Measurements from ENCODE around the gene ZNF783.
"Not testable (repeated sequence)": the region's sequence is repeated elsewhere in the genome, so short reads cannot be mapped to it uniquely, and the experiment has no call there.

ZNF783 gene

DNA sequence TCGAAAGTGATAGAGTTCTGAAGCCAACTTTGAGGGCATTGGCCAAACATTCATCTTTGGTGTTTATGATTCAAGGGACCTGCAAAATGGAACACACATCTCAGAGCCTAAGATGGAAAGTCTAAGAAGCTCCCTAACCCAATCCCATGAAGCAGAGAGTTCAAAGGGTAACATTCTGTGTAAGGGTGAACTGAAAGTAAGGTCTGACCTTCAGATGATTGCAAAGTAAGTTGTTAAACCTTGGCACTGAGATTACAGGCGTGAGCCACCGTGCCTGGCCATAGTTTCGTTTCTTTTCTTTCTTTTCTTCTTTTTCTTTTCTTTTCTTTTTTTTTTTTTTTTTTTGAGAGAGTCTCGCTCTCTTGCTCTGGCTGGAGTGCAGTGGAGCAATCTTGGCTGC is 20.3 kb upstream of the ZNF783 start:
- DNase-seq, result no peak

DNA sequence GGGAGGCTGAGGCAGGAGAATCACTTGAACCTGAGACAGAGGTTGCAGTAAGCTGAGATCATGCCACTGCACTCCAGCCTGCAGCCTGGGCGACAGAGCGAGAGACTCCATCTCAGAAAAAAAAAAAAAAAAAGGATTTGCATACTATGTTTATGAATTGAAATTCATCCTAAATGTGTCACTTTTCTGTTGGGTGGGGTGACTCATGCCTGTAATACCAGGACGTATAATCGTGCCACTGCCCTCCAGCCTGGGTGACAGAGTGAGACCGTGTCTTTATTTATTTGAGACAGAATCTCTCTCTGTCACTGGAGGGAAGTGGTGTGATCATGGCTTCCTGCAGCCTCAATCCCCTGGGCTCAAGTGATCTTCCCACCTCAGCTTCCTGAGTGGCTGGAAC is 16.8 kb upstream of the ZNF783 start:
- DNase-seq, result no peak

DNA sequence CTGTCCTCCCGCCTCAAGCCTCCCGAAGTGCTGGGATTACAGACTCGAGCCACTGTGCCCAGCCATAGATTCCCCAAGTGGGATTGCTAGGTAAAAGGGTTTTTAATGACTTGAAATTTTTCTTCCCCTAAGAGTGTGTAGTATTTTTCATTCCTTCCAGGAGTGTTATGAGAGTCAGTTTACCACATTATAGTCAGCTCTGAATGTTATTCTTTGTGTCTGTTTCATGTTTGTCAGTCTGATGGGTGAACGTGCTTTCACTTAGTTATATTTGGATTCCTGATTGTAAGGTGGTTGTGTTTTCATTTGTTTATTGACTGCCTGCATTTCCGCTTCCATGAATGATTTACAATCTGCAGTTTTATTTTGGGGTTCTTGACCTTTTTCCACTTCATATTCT is 16.3 kb upstream of the ZNF783 start:
- DNase-seq, result no peak

DNA sequence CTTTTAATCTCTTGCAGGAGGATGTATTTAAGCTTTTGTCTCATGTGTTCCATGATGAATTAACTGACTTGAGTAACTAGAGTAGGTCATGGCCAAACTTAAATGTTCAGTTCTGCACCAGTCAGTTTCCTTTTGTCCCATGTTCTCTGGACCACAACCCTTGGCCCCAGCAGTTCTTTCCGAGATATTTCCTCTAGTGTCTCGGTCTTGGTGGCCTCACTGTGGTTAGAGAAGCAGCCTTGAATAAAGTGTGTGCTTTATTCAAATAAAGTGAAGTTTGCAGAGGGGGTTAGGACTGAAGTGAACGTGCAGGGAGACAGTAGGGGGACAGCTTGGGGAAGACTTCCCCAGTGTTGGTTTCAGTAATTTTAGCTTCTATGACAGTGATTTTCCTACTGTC is 13.2 kb upstream of the ZNF783 start:
- DNase-seq, result no peak

DNA sequence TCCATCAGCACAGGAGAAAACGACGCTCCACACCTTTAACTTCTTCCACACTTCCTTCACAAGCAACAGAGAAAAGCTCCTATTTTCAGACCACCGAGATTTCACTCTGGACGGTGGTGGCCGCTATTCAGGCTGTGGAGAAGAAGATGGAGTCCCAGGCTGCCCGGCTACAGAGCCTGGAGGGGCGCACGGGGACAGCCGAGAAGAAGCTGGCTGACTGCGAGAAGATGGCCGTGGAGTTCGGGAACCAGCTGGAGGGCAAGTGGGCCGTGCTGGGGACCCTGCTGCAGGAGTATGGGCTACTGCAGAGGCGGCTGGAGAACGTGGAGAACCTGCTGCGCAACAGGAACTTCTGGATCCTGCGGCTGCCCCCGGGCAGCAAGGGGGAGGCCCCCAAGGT is 11.8 kb upstream of the ZNF783 start:
- not testable (repeated sequence) for DNase-seq

DNA sequence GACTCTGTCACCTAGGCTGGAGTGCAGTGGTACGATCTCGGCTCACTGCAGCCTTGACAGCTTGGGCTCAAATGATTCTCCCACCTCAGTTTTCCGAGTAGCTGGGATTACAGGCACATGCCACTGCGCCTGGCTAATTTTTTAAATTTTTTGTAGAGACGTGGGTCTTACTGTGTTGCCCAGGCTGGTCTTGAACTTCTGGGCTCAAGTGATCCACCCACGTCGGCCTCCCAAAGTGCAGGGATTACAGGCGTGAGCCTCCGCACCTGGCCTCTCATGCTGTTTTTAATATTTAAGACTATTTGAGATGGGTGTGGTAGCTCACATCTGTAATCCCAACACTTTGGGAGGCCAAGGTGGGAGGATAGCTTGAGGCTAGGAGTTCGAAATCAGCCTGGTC is 10.5 kb upstream of the ZNF783 start:
- DNase-seq, result not testable (repeated sequence)

DNA sequence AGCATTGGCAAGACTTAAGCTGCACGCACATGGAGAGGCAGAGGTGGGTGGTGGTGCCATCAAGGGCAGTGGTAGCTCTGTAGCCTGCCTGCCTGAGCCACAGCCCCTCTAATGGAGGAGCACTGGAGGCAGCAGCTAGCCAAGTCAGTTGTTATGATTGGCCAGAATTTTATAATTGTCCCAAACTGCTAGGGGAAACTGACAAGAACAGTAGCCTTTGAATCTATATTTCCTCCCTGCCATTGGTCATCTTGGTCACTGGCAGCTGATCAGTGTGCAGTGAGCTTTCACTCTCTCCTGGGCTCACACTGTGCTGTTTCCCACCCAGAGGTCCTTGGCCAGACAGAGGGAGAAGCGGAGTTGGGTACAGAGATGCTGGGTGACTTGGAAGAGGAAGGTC is 9.6 kb upstream of the ZNF783 start:
- DNase-seq, result no peak

DNA sequence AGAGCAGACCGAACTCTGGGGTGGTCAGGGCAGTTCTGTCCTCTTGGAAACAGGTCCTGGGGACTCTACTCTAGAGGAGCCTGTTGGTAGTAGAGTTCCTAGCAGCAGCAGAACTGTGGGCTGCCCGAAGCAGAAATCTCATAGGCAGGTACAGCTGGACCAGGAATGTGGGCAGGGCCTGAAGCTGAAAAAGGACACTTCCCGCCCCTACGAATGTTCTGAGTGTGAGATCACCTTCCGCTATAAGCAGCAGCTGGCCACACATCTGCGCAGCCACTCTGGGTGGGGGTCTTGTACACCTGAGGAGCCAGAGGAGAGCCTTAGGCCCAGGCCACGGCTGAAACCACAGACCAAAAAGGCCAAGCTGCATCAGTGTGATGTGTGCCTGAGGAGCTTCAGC is 8.3 kb upstream of the ZNF783 start:
- DNase-seq, result no peak

DNA sequence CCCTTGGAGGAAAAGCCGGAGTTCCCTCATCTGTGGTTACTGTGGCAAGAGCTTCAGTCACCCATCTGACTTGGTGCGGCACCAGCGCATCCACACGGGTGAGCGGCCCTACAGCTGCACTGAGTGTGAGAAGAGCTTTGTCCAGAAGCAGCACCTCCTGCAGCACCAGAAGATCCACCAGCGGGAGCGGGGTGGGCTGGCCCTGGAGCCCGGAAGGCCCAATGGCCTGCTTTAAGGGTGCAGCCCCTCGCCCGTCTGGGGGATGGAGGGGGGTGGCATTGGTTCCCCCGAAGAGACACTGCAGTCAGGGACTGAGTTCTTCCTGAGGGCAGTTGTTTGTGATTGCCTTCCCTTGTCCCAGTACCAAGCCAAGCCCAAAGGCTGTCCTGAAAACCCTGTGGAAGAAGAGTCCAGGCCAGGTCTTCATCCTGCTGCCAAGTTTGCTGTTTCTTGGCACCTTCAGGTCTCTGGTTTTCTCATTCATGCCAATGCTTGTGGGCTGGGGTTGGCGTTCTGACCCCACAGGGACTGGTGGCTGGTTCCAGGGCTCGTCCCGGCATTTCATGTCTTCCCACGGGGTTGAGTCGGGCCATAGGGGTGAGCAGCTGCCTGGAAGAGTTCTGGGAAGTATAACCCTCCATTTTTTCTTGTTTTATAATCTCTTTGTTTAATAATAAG is 7.7 kb upstream of the ZNF783 start:
- no peak for DNase-seq

DNA sequence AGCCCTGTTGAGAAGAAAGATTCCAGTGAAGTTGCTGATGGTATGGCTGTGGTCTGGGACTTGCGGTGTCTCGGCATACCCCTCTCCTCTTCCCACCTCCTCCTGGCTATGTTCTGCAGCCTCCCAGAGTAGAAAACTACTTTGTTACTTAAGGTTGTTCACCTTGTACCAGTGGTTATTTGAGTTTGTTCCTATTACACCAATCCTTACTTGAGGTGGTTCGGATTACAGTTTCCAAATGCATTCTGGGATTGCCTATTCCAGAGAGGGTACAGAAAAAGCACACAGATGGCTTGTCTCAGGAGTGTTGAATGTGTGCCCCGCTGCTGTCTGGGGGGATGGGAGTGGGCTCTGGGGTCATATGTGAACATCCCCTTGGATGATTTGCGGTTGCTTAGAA is 6.8 kb upstream of the ZNF783 start:
- DNase-seq, result no peak

DNA sequence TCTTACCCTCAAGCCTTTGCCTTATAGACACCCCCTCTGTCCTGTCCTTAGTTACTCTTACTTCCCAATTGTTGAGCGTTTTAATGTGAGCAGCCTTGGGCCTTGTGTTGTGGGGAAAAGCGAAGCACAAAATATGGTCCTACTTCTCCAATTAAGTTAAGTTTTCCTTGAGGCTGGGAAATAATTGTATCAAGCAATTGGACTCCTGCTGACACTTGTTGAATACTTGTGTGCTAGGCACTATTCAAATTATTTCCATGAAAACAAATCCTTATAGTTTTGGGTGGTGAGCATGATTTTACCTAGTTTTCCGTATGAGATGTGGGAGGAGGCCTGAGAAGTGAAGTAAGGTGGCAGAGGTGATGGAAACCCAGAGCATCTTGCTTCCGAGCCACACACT is 5.4 kb upstream of the ZNF783 start:
- DNase-seq, result no peak

DNA sequence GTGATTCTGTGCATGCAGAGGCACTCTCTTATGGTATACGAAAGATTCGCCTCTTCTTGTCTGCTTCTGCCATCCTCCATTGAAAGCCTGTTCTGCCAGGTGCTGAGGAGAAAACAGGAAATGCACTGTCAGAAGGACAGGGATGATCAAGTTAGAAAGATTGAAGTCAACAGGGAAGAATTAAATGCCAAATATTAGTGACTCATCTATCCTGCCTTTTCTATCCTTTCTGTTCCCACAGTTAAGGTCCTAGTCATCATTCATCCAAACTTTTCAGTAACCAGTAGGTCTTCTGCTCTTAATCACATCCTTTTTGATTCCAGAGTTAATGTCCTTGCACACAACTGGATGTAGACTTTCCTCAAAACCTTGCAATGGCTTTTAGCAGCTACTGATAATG is 4.8 kb upstream of the ZNF783 start:
- no peak for DNase-seq

DNA sequence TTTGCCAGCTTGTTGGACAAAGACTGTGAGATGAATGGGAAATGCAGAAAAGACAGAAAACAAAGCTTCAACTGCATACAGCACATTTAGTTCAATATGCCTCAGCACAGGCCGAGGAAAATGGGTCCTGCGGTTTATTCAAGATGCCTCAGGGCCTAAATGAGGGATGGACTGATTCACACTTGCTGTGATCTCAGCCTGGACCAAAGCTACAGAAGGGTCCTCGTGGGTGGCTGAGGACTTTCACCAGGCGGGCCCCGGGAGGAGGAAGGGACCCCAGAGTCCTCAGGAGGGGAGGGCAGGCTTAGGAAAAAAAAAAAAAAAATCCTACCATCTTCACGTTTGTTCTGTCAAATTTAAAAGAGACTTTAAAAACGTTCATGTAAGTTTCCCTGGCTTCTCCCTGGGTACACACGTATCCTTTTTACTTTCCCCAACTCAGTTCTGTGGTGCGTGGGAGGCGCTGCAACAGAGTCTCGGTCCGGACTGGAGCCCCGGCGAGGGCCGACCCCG is 624 bp upstream of the ZNF783 start:
- DNase-seq, result no peak

DNA sequence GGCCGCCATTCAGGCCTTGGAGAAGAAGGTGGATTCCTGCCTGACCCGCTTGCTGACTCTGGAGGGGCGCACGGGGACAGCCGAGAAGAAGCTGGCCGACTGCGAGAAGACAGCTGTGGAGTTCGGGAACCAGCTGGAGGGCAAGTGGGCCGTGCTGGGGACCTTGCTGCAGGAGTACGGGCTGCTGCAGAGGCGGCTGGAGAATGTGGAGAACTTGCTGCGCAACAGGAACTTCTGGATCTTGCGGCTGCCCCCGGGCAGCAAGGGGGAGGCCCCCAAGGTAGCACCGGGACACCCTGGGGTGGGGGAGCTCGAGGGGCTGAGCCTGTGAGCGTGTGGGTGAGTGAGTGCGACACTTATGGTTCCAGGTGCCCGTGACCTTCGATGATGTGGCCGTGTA is 4.5 kb downstream of the ZNF783 start:
- no peak for DNase-seq

DNA sequence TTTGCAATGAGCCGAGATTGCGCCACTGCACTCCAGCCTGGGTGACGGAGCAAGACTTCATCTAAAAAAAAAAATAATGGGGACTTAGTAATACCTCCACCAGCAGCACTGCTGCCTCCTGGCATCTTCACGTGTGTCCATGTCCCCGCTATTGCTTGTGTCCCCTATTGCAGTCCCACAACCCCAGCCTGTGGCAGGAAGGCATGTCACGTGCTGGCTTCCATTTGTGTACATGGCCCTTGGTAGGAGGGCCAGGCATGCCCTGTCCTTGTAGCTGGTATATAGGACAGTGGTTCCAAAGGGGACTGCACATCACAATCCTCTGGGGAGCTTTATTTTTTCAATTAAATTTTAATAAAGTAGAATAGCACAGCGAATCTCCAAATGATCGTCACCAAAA is 5.7 kb downstream of the ZNF783 start:
- DNase-seq, result no peak

DNA sequence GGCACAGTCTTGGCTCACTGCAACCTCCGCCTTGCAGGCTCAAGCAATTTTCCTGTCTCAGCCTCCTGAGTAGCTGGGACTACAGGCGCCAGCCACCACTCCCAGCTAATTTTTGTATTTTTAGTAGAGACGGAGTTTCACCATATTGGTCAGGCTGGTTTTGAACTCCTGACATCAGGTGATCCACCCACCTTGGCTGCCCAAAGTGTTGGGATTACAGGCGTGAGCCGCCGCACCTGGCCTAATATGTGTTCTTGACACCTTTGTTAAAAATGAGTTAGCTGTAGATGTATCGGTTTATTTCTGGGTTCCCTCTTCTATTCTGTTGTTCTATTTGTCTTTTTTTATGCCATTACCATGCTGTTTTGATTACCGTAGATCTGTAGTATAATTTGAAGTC is 12.4 kb downstream of the ZNF783 start:
- not testable (repeated sequence) for DNase-seq

DNA sequence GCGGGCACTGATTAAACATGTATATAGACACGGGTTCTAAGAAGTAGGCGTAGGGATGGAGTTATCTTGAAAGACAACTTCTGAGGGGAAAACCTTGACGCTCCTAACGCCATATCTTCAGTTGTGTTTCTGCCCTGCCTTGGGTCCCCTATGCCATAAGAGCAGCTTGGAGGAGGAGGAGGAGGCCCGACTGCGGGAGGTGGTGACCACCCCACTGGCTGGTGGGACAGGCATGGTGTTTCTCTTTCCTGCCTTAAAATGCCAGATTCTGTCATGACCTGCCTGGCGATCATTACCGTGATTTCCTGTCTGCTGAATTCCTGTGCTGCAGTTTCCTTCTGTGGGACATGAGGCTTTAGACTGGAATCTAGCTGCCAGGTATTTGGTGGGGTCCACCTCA is 15.9 kb downstream of the ZNF783 start:
- no peak for DNase-seq

DNA sequence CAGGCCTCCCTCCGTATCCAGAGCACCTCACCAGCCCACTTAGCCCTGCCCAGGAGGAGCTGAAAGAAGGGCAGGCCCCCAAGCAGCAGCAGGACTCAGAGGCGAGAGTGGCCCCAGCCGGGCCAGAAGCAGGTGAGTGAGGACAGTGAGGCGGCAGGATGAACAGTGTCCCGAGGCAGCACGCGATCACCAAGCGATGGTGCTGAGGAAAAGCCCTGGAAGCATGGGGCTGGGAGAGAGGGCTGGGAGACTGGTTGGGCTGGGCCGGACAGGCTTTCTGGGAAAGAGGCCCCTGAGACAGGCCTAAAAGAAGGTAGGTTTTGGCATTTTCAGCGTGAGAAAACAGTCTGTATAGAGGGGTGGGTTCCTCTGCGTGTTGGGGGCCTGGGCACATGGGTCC is 16.4 kb downstream of the ZNF783 start:
- DNase-seq, result no peak

DNA sequence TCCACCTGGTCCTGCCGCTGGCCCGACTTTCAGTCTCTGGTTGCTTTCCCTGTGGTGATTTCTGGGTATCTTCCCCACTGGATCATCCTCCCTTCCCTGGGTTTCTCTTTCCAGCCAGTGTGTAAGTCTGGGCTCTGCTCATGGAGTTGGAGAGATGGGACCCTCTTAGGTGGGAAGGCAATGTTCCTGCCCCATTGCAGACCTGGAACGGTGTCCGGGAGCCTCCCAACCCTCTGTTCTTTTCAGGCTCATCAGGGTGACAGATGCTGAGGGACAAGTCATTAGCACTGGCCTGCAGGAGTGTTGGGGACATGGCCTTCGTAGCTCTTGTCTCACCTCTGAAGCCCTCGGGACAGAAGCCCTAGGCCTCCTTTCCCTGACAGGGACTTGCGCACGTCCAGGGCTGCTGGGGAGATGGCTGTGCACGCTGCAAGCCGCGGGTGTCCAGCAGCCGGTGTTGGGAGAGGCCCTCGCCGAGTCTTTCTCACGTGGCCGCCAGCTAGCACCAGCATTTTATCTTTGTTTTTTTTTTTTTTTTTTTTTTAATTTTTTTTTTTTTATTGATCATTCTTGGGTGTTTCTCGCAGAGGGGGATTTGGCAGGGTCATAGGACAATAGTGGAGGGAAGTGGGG is 17.2 kb downstream of the ZNF783 start:
- DNase-seq, result no peak

DNA sequence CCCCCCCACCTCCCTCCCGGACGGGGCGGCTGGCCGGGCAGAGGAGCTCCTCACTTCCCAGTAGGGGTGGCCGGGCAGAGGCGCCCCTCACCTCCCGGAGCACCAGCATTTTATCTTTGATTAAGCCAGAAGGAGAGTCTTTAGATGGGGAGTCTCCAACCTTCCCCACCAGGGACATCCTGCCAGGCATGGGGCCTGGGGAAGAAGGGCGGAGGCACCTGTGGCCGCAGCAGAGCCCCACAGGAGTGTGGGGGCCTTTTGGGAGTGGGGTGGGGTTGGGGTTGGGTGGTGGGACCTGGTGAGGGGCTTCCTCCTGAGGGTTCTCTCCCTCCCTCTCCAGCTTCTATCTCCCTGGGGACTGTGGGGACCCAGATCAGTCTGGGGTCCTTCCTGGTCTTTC is 18.2 kb downstream of the ZNF783 start:
- no peak for DNase-seq

DNA sequence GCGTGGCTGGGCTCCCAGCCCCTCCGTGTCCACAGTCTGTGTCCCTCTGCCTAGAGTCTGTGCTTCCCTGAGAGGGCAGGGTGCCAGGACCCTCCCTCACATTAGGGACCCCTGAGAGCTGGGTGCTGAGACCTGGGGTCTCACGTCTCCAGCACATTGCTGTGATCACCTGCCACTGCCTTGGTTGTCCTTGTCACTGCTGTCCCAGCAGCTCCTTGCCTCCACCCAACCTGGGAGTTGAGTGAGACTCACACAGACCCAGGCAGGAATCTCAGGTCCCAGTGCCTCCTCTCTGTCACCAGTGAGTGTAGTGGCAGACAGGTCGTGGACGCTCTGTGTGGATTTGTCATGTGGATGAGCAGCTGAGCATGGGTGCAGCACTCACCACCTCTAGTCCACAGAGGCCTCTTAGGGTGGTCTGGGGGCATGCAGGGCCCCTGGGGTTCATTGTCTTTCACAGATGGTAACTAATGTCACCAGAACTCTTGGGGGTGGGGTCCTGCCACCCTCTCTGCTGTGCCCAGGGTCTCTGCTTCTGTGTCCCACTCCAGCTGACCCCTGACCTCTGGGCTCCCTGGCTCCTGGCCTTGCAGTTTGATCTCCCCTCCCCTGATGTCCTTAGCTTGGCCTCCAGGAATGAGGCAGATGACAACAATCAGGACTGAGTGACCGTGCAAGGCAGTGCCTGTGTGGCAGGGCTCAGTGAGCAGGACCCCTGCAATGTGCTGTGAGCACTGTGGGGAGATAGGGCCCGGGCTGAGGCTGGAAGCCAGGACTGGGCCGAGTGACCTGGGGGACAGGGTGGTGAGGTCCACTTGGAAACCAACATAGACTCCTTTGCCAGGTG is 18.9 kb downstream of the ZNF783 start:
- no peak for DNase-seq

DNA sequence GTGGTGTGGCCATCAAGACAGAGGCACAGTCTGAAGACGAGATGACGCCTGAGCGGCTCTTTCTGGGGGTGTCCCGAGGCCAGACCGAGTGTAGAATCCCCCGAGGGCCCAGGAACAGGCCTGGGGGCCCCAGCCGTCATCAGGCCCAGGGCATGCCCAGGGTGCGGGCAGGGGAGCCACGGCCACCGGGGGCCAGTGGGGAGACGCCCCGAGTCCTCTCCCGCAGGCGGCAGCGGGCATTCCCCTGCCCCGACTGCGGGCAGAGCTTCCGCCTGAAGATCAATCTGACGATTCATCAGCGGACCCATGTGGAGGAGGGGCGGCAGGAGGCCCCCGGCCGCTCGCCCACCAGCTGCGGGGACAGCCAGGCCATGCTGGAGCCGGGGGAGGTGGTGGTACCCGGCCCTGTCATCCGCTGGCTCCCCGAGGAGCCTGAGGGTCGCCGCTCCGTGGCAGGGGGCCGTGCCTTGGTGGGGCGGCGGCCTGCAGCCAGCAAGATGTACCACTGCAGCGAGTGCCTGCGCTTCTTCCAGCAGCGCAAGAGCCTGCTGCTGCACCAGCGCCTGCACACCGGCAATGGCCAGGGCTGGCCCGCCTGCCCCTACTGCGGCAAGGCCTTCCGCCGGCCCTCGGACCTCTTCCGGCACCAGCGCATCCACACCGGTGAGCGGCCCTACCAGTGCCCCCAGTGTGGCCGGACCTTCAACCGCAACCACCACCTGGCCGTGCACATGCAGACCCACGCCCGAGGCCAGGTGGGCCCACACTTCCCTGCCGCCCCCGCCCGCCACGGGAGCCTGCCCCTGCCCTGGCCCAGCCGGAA is 19.7 kb downstream of the ZNF783 start:
- DNase-seq, result no peak

DNA sequence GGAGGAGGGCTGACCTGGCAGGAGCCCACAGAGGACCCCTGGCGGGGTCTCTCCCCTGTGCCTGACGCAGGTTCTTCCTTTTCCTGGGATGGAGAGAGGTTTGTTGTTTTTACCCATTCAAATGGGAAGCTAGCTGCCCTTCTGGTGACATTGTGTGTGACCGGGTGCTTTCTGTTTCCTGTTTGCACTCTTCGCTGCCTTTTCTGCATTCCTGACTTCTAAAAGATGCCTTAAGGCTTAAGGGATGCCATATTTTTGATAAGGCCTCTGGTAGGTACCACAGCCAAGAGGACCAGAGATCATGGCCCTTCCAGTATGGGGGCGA is 20.3 kb downstream of the ZNF783 start:
- DNase-seq, result no peak
